Cerebellar nuclear complex (tissue), 1 donor: Measurements from ENCODE around the gene UNC5C.

Source experiments
- DNase-seq, 2 experiments: peaks; one replicate each; lab custom pipeline; 2025; lab: John Stamatoyannopoulos, UW

Gene UNC5C

DNA sequence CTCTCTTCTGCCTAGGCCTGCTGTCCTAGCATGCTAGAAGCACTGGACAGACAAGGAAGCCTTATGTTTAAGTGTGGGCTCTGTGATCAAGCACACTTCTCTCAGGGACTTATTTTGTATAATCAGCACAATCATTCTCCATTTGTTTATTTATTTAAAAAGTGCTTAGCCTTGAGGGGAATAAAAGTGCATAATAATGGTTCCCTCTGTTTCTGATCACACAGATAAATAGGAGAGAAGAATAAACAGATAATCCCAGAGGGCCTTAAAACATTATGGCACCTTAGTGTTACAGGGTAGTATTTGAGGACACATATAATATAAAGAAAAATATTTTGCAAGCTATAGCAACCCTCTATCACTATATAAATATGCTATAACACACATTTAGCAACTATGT is 146.5 kb downstream of the UNC5C start:
- DNase-seq = no peak

DNA sequence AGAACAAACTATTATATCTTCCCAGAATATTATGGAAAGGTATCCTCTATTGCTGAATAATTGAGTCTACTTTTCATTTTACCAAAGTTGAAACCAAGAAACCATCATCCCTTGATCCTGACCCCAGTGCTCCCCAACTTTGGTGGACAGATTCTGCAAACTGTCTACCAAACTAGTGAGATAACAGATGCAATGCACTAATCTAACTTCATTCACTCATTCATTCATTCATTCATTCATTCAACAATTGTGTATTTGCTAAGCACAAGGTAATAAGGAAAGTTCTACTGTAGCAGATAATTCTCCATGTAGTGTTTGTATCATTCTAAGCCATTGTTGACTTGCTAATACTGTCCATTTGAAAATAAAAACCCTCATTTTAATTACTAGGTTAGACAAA is 150.6 kb downstream of the UNC5C start:
- DNase-seq = no peak

DNA sequence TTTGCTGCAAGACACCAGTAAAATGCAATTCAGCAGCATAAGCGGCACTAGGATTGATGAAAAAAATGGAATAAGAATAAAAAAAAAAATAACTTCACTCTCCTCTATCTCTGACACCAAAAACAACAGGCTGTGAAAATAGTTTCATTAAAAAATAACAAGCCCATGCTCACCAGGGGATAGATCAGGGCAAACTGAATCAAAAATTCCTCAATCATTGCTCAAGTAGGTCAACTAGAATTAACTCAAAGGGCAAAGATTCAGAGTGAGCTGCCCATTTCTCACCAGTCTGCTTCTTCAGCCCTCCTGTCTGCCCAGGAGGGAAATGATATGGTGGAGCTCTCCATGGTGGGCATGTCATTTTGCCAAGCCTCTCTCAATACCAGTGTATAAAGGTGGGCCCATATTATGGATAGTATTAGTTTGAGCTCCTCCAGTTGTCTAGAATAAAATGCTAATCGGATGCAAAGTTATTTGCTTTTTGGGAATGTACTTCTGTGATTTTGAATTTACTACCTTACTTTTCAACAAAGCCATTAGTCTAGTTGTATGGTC is 153.9 kb downstream of the UNC5C start:
- no peak for DNase-seq

DNA sequence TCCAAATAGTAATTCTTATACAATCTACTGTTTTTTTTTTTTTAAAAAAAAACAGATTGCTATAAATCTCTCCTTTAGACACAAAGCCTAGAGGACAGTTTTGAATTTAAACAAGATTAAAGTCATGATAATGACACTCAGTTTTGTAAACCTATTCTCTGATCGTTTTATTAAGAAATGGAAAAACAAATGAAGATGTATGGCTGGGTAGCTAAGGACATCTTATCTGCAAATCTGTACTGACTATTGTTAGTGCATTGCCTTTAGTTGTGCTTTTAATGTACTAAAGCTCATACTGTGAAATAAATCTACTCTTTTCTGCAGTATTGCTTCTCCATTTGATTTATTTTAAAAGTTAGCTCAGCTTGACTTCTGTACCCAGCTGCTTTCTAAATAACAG is 155.0 kb downstream of the UNC5C start:
- DNase-seq = no peak

DNA sequence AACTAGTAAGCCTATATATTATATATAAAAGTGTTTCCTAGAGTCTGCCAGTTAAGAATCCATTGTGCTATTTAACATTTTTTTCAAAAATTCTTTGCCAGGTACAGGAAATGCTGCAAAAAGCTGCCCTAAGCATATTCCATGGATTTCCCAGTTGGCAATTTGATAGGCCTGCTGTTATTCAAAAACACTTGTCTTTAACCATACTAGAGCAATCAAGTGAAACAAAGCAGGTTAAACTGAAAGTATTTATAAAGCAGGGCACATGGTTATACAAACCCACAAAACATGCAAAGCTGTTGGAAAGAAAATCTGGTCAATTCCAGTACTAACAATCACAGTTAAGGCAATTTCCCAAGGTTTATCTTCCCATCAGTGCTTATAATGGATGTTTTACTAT is 159.9 kb downstream of the UNC5C start:
- no peak for DNase-seq

DNA sequence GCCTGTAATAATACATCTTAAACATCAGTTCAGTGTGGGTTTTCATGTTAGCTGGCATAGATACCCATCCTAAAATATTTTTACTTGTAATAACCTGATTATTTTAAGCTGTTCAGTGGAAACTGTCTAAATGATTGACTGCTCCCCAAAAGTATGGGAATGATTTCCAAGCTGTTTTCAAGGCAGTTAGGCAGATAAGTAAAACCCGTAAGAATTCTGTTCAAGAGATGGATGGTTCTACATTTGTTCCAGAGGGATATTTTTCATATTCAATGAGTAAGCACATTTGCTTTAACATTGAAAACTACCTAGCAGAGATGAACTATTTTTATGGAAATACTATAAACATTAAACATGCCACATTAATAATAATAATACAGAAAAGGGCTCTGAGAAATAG is 161.1 kb downstream of the UNC5C start:
- no peak for DNase-seq

DNA sequence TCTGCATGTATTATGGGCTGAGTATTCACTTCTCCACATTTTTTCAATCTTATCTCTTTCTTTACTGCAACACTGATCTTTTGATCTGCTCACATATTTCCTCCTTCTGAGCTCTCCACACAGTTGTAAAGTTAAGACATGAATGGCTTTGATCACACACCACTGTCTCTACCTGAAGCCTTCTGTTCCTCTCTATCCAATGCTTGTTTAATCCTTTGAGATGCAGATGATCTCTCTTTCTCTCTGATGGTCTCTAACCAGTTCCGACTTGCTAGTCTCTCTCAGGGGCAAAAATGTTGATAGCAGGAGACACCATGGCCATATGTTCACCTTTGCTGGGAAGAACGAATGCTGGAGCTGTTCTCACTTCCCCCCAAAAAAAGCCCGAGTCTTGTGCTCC is 162.4 kb downstream of the UNC5C start:
- DNase-seq = no peak

DNA sequence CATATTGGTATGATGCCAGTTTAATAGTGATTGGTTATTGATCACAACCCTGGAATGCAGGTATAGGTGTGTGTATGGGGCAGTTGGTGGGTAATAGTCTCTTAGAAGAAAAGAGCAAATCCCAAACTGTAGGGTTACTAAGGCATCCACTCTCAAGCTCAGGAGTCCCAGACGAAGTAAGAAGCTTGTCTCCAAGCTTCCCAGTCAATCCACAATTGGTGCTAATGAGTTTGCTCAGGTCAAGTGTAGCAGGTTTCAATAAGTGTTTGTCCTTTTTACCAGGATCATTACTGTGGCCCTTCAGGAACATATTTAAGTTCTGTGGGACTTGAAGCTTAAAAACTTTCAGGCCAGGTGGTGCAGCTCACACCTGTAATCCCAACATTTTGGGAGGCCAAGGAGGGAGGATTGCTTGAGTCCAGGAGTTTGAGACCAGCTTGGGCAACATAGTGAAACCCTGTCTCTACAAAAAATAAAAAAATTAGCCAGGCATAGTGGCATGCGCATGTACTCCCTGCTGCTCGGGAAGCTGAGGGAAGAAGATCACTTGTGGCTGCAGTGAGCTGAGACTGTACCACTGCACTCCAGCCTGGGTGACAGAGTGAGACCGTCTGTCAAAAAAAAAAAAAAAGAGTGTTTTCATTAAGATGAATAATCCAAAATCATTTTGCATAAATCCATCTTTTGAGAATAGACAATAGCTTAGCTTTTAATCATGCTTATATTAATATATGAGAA is 166.8 kb downstream of the UNC5C start:
- no peak for DNase-seq

DNA sequence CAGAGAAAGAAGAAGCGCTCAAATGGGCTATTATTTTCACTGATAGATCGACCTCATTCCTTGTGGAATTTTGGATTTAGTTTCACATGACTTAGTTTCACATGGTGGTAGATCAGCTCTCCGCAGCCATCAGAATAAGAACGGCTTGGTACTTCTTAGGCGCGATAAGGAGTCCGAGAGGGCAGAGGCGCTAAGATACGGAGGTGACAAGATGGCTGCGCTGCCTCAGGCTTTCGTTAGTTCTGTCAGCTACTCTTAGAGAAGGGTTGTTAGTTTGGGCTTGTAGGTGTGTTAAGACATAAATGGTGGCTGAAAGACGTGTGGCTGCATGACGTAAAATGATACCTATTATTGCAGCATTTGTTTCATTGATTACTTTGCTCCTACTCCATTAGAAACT is 169.1 kb downstream of the UNC5C start:
- DNase-seq = no peak

DNA sequence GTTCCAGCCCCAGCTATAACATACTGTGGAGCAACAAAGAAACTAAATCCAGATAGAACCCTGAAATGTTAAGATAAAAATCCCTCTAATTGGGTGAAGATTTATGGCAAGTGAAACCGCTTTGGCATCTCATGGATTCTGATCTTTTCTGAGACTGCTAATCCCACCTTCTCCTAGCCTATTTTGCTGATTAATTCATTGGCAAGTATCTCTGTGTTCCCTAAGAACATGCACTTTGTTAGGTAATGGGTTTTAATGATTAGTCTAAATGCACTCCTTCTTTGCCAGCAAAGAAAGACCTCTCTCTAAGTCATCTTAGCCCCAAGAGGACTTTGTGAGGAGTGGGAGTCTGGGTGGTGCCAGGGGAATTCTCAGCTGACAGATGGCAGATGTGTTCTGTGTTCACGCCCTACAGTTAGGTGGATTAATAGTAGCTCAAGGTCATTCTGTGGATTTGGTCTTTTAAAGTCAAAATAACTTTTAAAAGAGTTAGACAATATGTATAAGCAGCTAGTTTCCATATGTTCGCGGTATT is 171.3 kb downstream of the UNC5C start:
- DNase-seq = no peak

DNA sequence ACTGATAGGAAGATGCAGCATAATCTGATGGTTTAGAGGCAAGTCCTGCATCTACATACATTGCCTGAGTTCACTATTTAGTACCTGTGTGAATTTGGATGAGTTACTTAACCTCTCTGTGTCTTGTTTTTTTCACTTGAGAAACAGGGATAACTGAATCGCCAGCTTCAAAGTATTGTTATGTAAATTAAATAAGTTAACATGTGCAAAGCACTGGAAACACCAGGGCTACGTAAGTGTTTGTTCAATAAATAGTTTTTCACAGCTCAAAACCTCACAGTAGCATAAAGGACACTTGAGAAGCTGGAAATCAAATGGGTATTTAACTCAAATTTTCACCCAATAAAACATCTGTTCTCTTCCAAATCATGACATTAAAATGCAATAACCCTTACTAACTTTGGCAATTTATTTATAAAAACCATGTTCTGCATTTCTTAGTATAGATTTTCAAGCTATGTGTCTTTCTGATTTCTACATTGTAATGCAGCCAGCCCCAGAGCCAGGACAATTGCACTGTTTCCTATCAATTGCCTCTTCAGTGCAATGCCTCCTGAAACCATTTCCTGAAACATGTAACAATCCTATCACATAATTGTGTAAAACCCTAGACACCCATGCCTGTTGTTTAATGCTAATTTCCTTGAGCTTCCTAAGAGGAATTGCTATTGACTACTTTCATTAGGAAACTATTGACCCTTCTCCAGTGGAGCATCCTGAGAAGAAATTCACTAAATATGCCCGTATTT is 177.1 kb downstream of the UNC5C start:
- no peak for DNase-seq

DNA sequence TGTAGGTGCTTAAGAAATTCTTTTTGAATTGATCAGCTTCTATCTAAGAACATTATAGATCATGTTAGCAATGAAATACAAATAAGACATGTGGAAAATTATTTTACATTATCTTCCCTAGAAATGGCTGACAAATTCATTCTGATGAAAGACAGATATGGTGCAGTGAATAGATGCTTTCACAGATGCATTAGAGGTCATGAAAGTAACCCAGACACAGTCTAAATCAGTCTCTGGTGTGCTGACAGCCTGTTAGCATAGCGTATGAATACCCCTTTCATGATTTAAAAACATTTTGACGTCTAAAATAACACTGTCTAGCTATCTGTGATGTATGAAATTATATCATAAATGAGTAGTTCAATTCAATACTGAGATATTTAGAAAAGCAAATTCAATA is 180.9 kb downstream of the UNC5C start:
- no peak for DNase-seq

DNA sequence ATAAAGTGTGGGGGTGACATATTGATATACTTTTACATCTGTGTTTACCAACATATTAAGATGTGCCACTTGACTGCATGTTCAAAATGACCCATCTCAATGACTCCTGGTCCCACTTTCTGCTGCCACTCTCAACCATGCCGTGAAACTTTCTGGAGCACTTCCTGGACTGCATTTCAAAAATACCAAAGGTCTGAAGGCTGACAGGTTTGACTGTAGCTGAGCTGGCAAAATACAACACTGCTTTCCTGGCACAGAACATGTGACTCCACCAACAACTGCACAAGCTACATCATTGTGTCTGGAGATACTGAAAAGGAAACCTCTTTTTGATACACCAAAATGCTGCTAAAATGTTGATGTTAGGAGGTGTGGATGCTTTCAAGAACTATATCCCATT is 184.8 kb downstream of the UNC5C start:
- no peak for DNase-seq

DNA sequence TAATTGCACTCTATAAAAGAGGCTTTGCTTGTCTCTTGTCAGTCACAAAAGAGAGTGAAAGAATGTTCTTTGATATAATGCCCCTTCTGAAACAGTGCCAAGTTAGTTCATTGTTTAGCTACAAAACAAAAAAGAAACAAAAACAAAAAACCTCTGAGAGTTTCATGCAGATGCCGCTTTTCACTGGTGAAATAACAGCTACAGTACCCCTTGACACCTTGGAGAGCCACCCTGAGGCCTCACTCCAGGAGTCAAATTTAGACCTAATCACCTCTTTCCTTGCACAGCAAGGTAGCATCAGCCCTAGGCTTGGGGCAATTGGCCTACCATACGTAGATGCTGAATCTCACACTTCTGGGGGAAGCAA is 185.2 kb downstream of the UNC5C start:
- DNase-seq = no peak

DNA sequence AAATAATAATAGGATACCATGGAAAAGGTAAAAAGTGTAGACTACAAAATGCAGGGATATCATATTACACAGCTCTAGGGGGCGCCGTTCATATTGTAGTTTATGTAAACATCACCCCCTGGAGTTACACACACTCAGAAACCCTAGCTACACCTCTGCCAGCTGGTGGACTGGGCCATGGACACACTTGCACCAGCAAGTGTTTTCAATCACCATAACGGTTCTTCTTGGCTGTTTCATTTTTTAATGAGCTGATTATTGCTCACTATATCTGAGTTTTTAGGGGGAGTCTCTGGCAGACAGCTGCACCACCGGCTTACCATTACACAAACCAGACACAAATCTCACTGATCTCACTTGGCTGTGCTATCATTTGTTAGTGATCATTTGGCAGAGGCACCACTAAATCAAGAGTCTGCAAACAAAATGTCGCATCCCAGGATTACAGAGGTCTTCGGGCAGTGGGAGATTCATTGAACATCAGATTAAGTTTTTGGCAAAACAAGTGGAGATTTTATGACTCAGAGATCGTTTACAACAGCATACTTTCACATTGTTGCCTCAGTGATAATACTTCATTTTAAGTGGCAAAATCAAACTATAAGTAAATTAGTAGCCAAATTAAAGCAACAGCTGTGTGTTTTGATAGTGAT is 185.7 kb downstream of the UNC5C start:
- DNase-seq = no peak

DNA sequence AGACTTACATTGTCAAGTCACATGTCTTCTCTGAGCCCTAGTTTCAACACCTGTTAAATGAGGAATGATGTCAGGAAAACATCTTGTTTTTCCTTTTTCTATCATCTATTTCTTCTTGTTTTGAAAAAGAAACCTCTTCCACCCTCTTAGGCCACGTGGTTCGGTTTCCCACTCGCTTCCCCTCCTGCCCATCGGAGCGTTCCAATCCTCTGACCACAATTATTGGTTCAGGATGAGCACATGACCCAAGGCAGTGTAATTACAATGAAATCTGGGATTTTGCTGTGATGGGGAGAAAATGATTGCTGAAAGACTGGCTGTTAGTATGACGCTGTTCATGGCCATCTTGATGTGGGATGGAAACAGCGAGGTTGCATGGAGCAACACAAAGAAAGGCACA is 186.7 kb downstream of the UNC5C start:
- DNase-seq = no peak

DNA sequence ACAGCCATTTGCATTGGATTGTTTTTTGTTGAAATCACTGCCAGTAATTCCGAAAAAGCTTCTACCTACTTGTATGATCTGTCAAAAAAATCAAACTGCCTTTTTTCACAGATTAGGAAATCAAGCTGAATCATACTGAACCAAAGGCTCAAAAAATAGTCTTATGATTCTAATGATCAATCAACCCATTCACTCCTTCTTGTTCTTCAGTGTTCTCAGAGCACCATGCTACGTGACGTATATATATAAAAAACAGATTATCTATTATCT is 187.1 kb downstream of the UNC5C start:
- no peak for DNase-seq

DNA sequence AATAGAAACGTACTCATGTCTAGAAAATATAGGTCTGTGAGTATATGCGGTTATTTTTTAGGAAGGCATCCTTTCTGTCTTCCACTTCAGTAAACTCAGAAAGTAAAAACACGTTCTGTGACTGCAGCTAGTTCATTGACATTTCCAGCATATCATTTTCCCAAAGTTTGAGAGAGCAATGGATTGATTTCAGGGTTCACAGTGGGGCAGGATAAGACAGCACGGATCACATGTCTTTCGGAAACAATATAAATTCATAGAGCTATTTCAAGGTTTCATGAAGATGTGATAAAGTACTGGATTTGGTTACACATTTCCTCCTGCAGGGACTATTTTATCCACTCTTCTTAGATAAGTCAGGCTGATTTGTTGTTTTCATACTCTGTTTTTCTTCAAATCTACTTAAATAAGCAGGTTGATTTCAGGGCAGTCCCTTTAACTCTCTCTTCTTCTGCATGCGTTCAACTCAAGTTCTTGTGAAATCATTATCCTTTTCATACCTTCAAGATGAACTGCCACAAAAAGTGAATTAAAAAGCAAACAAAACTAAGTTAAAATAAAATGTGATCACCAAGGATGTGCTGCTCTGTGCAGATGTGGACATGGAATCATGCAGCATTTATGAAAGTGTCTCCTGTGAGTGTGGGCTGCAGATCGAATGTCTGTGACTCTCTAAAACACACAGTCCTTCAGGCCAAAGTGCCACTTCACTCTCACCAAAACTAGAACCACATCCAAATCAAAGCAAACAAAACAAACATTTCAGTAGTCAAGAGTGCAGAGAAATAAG is 187.7 kb downstream of the UNC5C start:
- DNase-seq = no peak

DNA sequence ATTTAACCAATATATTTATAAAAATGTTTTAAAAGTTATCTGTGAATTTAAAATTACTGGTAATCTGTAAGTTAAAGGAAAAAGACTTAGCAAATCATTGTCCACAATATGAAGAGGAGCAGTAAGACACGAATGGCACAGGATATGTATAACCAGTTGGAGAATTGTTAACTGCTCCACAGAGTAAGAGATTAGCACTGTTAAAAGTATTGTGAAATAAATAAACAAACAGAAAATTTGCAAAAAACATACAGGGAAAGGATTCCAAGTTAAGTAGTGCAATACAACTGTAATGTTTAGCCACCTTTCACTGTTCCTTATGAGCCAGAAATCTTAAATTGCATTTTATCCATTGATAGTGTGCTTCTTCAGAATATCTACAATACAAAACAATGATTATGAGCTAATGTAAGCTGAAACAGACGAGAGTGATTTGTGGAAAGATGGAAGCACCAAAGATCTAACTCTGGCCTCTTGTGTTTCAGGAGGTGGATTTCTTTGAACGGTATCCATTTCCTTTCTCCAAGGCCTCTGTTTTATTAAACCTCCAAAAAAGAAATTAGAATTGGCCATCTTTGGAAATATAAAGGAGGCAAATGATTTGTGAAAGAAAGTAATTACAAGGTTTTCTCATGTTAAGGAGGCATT is 188.4 kb downstream of the UNC5C start:
- DNase-seq = no peak

DNA sequence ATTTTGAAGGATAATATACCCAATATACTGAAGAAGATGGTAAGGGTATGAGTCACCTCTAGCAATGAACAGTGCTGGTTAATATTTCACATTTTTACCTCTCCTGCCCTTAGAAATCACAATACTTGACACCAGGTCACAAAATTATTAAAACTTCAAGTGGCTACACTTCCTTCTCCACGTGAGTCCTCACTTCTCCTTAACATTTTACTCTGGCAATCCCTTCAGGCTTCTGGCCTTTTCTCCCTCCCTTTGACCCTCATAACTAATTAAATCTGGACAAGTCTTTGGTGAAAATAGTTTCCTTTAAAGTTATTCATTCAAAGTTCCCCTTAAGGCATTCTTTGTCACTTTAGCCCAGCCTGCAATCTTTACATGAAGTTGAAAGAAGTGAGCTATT is 190.4 kb downstream of the UNC5C start:
- DNase-seq = no peak

DNA sequence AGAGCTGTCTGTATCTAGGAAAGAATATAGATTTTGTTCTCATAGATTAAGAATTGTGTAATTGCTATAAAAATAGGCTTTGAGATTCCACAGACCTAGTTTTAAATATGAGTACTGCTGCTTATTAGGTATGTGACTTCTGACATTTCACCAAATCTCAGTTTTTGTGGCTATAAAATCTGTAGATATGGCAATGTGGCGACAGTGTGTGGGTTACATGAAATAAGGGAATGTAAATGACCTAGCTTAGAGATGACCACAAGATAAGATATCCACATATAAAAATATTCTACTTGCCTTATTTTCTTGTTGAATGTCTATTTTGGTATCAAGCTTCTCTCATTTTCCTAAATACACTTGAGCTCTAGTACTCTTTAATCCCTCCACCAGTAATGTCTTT is 193.8 kb downstream of the UNC5C start:
- DNase-seq = no peak

DNA sequence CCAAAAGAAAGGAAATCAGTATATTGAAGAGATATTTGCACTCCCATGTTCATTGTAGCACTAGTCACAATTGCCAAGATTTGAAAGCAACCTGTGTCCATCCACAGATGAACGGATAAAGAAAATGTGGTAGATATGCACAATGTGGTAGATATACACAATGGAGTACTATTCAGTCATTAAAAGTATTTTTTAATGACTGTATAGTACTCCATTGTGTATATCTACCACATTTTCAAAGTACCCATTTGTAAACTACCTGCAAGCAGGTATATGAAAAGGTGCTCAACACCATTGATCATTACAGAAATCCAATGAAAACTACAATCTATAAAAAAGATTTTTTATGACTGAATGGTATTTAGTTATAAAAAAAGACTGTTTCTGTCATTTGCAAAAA is 200.4 kb downstream of the UNC5C start:
- no peak for DNase-seq
